GM23338 (cell line): ENCODE measurements around the gene SPTLC2.

ENCODE experiments used
- CTCF ChIP-seq, 2 experiments: fragments of 200-600 bp in 1 of 2; sonication (generic) in 1 of 2; conservative IDR thresholded peaks; 2 replicates each; pipeline versions ENCODE4 v1.5.1 to v1.6.1; 2016 to 2017; ENCODE audit warnings: antibody characterized with exemption in 2 of 2, low read depth in 2 of 2, mild to moderate bottlenecking in 2 of 2, moderate library complexity in 1 of 2
- JUNB ChIP-seq: IDR thresholded peaks from one replicate; pipeline ENCODE4 v1.6.1; 2016; ENCODE audit warnings: antibody characterized with exemption; ENCODE audit not compliant: unreplicated experiment
- POLR2AphosphoS5 ChIP-seq: IDR thresholded peaks from 2 replicates; pipeline ENCODE4 v1.6.1; 2016; ENCODE audit warnings: antibody characterized with exemption, low read depth

DNA sequence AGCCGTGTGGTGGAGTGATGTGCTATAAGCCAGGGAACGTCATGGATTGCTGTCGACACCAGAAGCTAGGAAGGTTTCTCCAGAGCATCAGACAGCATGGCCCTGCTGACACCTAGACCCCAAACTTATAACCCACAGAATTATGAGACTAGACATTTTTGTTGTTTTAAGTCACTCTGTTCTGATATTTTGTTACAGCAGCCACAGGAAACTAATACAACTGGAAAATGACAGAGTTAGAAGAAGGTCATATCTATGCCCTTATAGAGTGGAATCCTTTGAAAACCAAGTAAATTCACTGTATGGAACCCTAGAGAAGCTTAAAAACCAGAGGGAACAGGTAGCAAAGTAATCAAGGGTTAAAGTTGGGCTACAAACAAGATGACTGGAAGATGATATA is 42.5 kb downstream of the SPTLC2 start:
- TF ChIP-seq POLR2AphosphoS5 (no peak), JUNB (no peak), CTCF (conservative IDR thresholded peaks at IDR 0.05; ENCODE audit: low read depth in 2 of 2) (no peak)
